Ishikawa (cell line): ENCODE measurements around the gene CT47A1.
"Not testable (repeated sequence)": the region's sequence is repeated elsewhere in the genome, so short reads cannot be mapped to it uniquely, and the experiment has no call there.

ENCODE experiments used
- CEBPB ChIP-seq: IDR thresholded peaks from 2 replicates; pipeline ENCODE4 v1.6.1; 2012
- CREB1 ChIP-seq: IDR thresholded peaks from 2 replicates; pipeline ENCODE4 v1.6.1; 2012; ENCODE audit warnings: low read depth
- EGR1 ChIP-seq: IDR thresholded peaks from 2 replicates; pipeline ENCODE4 v1.6.1; 2012
- EP300 ChIP-seq: IDR thresholded peaks from 2 replicates; pipeline ENCODE4 v1.6.1; 2012; ENCODE audit warnings: borderline replicate concordance
- FOXM1 ChIP-seq: IDR thresholded peaks from 2 replicates; pipeline ENCODE4 v1.6.1; 2012; ENCODE audit warnings: low read depth, borderline replicate concordance
- MAX ChIP-seq: IDR thresholded peaks from 2 replicates; pipeline ENCODE4 v1.6.1; 2012
- NFIC ChIP-seq: IDR thresholded peaks from 2 replicates; pipeline ENCODE4 v1.6.1; 2012
- RAD21 ChIP-seq: IDR thresholded peaks from 2 replicates; pipeline ENCODE4 v1.6.1; 2012; ENCODE audit warnings: low read depth
- REST ChIP-seq: IDR thresholded peaks from 2 replicates; pipeline ENCODE4 v1.6.1; 2012; ENCODE audit warnings: low read depth, mild to moderate bottlenecking
- TAF1 ChIP-seq: IDR thresholded peaks from 2 replicates; pipeline ENCODE4 v1.6.1; 2012; ENCODE audit warnings: low read depth, mild to moderate bottlenecking
- TCF12 ChIP-seq: IDR thresholded peaks from 2 replicates; pipeline ENCODE4 v1.6.1; 2012; ENCODE audit warnings: low read depth
- TEAD4 ChIP-seq: IDR thresholded peaks from 2 replicates; pipeline ENCODE4 v1.6.1; 2012
- YY1 ChIP-seq: IDR thresholded peaks from 2 replicates; pipeline ENCODE4 v1.6.1; 2012; ENCODE audit warnings: low read depth
- ZBTB7A ChIP-seq: IDR thresholded peaks from 2 replicates; pipeline ENCODE4 v1.6.1; 2012; ENCODE audit warnings: low read depth
- TF ChIP-seq, protein P1 (sequence below): IDR thresholded peaks from 2 replicates; pipeline ENCODE4 v1.6.1; 2012

The CT47A1 gene

GRCh38 chrX:120985660-120986059 lies at the start of gene CT47A1:
Gene CT47A1, minus strand, starts transcription at chrX:120985760. Its CDS starts 231 bp downstream, at chrX:120985529.
- TF ChIP-seq REST, EGR1, CREB1: not testable (repeated sequence)

DNA sequence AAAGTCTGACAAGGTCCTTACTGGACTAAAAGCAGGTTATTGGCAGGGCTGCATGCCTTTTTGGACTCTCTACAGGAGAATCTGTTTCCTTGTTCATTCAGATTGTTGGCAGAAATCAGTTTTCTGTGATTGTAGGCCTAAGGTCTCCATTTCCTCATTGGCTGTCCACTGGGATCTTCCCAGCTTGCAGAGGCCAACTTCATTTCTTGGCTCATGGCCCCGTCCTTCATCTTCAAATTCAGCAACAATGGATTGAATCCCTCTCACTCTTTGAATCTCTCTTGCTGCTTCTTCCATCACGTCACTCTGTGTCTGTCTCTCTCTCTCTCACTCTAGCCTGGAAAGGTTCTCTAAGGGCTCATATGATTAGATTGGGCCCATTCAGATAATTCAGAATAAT lies 47.0 kb upstream of the CT47A1 start:
- no peak for TF ChIP-seq RAD21
- TF ChIP-seq CEBPB: no peak
- TF ChIP-seq NFIC: no peak
- no peak for TF ChIP-seq EGR1

DNA sequence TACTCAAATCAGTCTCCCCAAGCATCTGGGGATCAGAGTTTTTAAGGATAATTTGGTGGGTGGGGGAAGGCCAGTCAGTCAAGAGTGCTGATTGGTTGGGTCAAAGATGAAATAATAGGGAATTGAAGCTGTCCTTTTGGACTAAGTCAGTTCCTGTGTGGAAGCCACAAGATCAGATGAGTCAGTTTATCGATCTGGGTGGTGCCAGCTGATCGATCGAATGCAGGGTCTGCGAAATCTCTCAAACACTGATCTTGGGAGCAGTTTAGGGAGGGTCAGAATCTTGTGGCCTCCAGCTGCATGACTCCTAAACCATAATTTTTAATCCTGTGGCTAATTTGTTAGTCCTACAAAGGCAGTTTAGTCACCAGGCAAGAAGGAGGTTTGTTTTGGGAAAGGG lies 44.5 kb upstream of the CT47A1 start:
- TF ChIP-seq EGR1 (no peak), TAF1 (no peak), REST (no peak), CEBPB (no peak), NFIC (no peak), RAD21 (no peak), MAX (no peak), YY1 (no peak), ZBTB7A (no peak), TEAD4 (no peak), TCF12 (no peak), FOXM1 (no peak), CREB1 (no peak), EP300 (no peak)
- TF ChIP-seq, protein P1, sequence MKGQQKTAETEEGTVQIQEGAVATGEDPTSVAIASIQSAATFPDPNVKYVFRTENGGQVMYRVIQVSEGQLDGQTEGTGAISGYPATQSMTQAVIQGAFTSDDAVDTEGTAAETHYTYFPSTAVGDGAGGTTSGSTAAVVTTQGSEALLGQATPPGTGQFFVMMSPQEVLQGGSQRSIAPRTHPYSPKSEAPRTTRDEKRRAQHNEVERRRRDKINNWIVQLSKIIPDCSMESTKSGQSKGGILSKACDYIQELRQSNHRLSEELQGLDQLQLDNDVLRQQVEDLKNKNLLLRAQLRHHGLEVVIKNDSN: no peak

- no peak for TF ChIP-seq FOXM1
- TF ChIP-seq, protein P1: no peak
- no peak for TF ChIP-seq EP300
- no peak for TF ChIP-seq TEAD4
- no peak for TF ChIP-seq RAD21
- TF ChIP-seq TAF1: no peak
- TF ChIP-seq YY1: no peak
- TF ChIP-seq CREB1: no peak
- no peak for TF ChIP-seq MAX
- TF ChIP-seq REST: no peak
- TF ChIP-seq CEBPB: no peak
- TF ChIP-seq TCF12: no peak
- TF ChIP-seq EGR1: no peak
- no peak for TF ChIP-seq ZBTB7A
- TF ChIP-seq NFIC: no peak
These were observed 42.9 kb upstream of the CT47A1 start for GRCh38 chrX:121028419-121028818.

- TF ChIP-seq RAD21 (no peak), CREB1 (no peak), EP300 (no peak), TEAD4 (no peak), MAX (no peak), NFIC (no peak), YY1 (no peak), REST (no peak), CEBPB (no peak), EGR1 (no peak), TAF1 (no peak), FOXM1 (no peak), TCF12 (no peak), ZBTB7A (no peak)
- TF ChIP-seq, protein P1: no peak
These were observed 29.3 kb upstream of the CT47A1 start for GRCh38 chrX:121014826-121015225.
